ENCODE measurements around the gene RB1.

RB1 gene

GRCh38 chr13:48303359-48304142 lies at the start of gene RB1:
Gene RB1, plus strand, starts transcription at chr13:48303751. Its CDS starts 162 bp downstream, at chr13:48303913.
- in situ Hi-C loops (cut with MboI; ENCODE audit: low sequenced_read_pairs) = no loop called here

DNA sequence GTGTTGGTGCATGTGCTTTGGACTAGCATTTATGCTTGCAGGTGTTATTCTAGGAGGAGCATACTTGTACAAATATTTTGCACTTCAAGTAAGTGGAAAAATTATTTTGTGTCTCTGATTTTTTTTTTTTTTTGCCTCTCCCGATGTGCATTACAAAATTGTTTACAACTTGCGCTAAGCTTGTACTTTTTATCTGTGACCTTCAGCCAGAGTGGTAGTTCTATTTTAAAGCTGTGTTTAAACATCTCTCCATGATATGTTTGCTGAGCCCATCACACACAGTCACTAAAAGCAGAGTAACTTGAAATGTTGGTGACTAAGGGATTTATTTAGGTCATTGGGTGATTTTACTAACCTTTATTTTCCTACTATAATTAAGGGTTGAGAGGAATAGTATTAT lies 49.7 kb upstream of the RB1 start:
- in situ Hi-C loops (cut with MboI; ENCODE audit: low sequenced_read_pairs) = no loop called here

DNA sequence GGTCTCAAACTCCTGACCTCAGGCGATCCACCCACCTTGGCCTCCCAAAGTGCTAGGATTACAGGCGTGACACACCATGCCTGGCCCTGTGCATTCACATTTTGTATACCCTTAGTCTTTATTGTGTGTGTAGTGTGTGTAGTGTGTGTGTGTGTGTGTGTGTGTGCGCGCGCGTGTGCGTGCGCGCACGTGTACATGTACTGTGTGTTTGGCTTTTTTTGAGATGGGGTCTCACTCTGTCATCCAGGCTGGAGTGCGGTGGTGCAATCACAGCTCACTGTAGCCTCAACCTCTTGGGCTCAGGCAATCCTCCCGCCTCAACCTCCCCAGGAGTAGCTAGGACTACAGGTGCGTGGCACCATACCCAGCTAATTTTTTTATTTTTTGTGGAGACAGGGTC lies 48.5 kb upstream of the RB1 start:
- in situ Hi-C loops (cut with MboI; ENCODE audit: low sequenced_read_pairs) = no loop called here

DNA sequence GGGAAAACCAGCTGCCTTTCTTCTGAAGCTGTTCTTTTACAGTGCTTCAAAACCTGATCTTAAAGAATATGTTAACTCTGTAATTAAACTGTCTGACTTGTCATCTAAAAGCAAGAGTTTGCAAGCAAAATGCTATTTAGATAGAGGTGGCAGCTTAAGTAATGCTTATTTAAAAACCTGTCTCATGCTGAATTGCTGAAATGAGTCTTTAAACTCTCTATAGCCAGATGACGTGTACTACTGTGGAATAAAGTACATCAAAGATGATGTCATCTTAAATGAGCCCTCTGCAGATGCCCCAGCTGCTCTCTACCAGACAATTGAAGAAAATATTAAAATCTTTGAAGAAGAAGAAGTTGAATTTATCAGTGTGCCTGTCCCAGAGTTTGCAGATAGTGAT lies 47.6 kb upstream of the RB1 start:
- in situ Hi-C loops (cut with MboI; ENCODE audit: low sequenced_read_pairs) = no loop called here

GRCh38 chr13:48258002-48258401 lies 45.5 kb upstream of the RB1 start:
- in situ Hi-C loops (cut with MboI; ENCODE audit: low sequenced_read_pairs) = no loop called here

GRCh38 chr13:48258430-48258829 lies 45.1 kb upstream of the RB1 start:
- in situ Hi-C loops (cut with MboI; ENCODE audit: low sequenced_read_pairs) = no loop called here

DNA sequence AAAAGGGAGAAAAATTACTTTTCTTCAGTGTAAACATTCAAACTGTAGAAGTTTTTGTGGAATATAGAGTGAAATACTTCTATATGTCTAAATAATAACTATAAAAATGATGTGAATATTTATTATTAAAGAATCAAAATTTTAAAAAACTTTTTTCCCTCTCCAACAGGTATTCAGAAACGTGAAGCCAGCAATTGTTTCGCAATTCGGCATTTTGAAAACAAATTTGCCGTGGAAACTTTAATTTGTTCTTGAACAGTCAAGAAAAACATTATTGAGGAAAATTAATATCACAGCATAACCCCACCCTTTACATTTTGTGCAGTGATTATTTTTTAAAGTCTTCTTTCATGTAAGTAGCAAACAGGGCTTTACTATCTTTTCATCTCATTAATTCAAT lies 42.6 kb upstream of the RB1 start:
- in situ Hi-C loops (cut with MboI; ENCODE audit: low sequenced_read_pairs) = no loop called here

GRCh38 chr13:48263196-48263595 lies 40.4 kb upstream of the RB1 start:
- in situ Hi-C loops (cut with MboI; ENCODE audit: low sequenced_read_pairs) = no loop called here

DNA sequence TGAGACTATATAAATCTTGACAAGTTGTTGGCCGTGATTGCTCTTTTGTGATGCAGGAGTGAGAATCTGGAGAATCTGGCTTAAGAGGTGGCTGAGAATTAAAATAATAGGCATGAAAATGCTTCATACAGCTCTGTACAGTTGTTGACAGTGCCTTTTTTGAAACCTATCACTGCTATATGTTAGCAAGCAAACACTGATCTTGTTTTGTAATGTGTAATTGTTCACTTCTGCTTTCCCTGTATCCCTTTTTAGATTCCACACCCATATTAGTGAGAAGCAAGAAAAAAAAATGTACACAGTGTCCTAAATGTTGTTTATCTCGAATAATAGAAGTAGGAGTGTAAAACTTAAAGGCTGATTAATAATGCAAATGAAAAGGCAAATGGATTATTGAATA lies 39.5 kb upstream of the RB1 start:
- in situ Hi-C loops (cut with MboI; ENCODE audit: low sequenced_read_pairs) = no loop called here

GRCh38 chr13:48265217-48265815 lies 38.2 kb upstream of the RB1 start:
- in situ Hi-C loops (cut with MboI; ENCODE audit: low sequenced_read_pairs) = no loop called here

GRCh38 chr13:48266150-48266549 lies 37.4 kb upstream of the RB1 start:
- in situ Hi-C loops (cut with MboI; ENCODE audit: low sequenced_read_pairs) = no loop called here

DNA sequence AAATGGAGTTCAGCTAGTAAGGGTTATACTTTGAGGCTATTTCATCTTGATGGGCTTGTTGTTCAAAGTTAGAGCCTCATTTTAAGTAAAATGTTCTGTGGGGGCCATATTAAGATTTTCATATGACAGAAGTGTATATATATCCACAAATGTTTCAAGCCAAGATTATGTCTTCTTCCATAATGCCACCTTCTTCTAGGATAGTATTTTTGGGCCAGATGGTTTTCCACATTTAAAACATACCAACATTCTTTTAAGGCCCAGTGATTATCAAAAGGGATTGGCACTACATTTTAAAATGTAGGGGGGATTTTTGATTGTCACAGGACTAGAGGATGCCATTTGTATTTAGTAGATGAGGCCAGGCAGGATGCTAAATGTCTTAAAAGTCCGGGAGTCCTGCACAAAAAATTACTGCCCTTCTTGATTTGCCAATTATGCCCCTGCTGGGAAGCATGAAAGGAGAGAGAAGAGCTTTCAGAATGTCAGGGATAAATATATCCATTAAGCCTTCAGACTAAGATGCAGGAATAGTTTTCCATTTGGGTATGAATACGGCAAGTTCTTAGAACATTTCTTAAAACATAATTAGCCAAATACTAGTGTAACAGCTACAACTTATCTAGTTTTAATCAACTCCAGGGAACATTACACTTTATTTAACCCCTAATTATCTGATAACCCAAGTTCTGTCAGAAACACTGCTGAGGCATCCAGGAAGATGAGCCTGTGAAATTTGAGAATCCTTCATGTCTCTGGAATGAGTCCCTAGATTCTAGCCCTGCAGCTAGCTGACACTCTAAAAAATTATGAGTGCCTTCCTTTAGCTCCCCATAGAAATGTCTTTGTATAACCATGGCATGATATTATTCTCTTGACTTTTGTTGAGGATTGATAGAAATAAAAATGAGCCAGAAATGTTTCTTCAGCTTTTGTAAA lies 36.6 kb upstream of the RB1 start:
- in situ Hi-C loops (cut with MboI; ENCODE audit: low sequenced_read_pairs) = no loop called here

- in situ Hi-C loops (cut with MboI; ENCODE audit: low sequenced_read_pairs) = no loop called here
Measured at GRCh38 chr13:48268019-48268418, 35.5 kb upstream of the RB1 start.

- in situ Hi-C loops (cut with MboI; ENCODE audit: low sequenced_read_pairs) = no loop called here
Measured at GRCh38 chr13:48273346-48273745, 30.2 kb upstream of the RB1 start.

- in situ Hi-C loops (cut with MboI; ENCODE audit: low sequenced_read_pairs) = no loop called here
Measured at GRCh38 chr13:48275507-48275906, 28.0 kb upstream of the RB1 start.

- in situ Hi-C loops (cut with MboI; ENCODE audit: low sequenced_read_pairs) = no loop called here
Measured at GRCh38 chr13:48278806-48279205, 24.7 kb upstream of the RB1 start.

GRCh38 chr13:48281556-48281955 lies 22.0 kb upstream of the RB1 start:
- in situ Hi-C loops (cut with MboI; ENCODE audit: low sequenced_read_pairs) = no loop called here

- in situ Hi-C loops (cut with MboI; ENCODE audit: low sequenced_read_pairs) = no loop called here
Measured at GRCh38 chr13:48291730-48292129, 11.8 kb upstream of the RB1 start.

DNA sequence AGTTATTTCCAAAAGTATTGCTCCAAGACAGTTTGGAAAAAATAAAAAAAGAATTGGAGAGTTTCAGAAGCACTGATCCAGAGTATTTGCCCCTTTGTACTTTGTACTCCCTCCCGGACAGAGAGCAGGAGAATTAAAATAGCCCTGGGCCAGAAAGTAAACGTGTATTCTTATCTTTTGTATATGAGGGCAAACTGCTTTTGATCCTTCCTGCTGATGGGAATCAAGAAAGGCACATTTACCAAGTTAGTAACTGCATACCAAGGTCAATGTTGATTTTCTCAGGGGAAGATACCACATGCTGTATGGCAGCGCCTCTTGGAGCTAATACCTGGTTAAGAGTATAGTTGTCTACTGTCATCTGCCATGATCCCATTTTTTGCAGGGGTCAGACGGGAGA lies 10.9 kb upstream of the RB1 start:
- in situ Hi-C loops (cut with MboI; ENCODE audit: low sequenced_read_pairs) = no loop called here

- in situ Hi-C loops (cut with MboI; ENCODE audit: low sequenced_read_pairs) = no loop called here
Measured at GRCh38 chr13:48294653-48295052, 8.9 kb upstream of the RB1 start.

- in situ Hi-C loops (cut with MboI; ENCODE audit: low sequenced_read_pairs) = no loop called here
Measured at GRCh38 chr13:48295271-48295670, 8.3 kb upstream of the RB1 start.

DNA sequence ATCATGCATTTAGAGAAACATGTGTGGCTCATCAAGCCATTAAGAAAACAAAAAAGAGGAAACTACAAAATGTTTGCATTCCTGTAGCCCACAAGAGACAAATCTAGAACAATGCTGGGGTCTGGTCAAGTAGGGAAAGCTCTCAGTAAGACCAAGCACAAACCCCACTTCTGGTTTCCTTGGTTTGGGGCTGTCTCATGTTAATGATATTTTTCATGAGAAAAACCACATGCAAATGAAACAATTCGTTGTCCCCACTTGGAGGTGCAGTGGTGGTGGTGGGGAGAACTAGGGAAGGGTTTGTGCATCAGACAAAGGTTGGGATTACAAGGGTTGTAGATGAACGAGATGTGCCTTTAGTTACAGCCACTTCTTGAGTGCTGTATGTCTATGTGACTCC lies 7.0 kb upstream of the RB1 start:
- in situ Hi-C loops (cut with MboI; ENCODE audit: low sequenced_read_pairs) = no loop called here

Data from HL-60/S4 (cell line).